Measurements from ENCODE around the gene EEF2K. TPM values are rescaled to one million over a fixed set of nuclear protein-coding genes. Genes with fewer than 3 reads are reported as not detected.
"Not testable (repeated sequence)": the region's sequence is repeated elsewhere in the genome, so short reads cannot be mapped to it uniquely, and the experiment has no call there.

The EEF2K gene
- total and polyA plus RNA-seq, 2 donors from 2014 or later, result 2.8 to 28.1 TPM

- peaks cover 0 to 12% (median 5%) of the 10 kb centered on the region in 3 donors for H3K4me1 ChIP-seq (ENCODE audit: control insufficient read depth in 2 of 3, insufficient read depth in 2 of 3, low read depth in 1 of 3, low read length in 3 of 3)
- TF ChIP-seq CTCF (IDR thresholded peaks at IDR 0.05; ENCODE audit: borderline replicate concordance, extremely low read depth, insufficient read depth), result peak; percentile 54
- peaks cover 0 to 20% (median 5%) of the 10 kb centered on the region in 3 donors for H3K36me3 ChIP-seq (ENCODE audit: control insufficient read depth in 2 of 3, insufficient read depth in 3 of 3, low read length in 3 of 3)
- intact Hi-C loops (cut with DNase I), result no loop called here
- no peak overlapping the region for H3K4me3 ChIP-seq (ENCODE audit: low read length in 3 of 3)
- H3K9ac ChIP-seq (ENCODE audit: low read length in 3 of 3), result no peak overlapping the region
- FAIRE-seq (no peak), DNase-seq (no peak)
- H3K9me3 ChIP-seq (ENCODE audit: control insufficient read depth in 2 of 3, insufficient read depth in 1 of 3, low read length in 3 of 3), result no peaks in the 10 kb centered on the region
- H3K27ac ChIP-seq (ENCODE audit: low read depth in 2 of 2, low read length in 2 of 2), result no peak overlapping the region
- no peaks in the 10 kb centered on the region for H3K27me3 ChIP-seq (ENCODE audit: control insufficient read depth, insufficient read depth, low read length)
Observed at GRCh38 chr16:22300427-22301071, 94.5 kb downstream of the EEF2K start.

DNA sequence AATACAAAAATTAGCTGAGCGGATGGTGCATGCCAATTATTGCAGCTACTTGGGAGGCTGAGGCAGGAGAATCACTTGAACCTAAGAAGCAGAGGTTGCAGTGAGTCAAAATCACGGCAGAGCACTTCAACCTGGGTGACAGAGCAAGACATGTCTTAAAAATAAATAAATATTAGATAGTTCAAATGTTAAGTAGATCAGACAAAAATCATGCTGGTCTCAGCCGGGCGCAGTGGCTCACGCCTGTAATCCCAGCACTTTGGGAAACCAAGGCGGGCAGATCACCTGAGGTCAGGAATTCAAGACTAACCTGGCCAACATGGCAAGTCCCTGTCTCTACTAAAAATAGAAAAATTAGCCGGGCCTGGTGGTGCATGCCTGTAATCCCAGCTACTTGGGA lies 95.3 kb downstream of the EEF2K start:
- H3K9ac ChIP-seq (ENCODE audit: low read length in 3 of 3); H3K27me3 ChIP-seq (ENCODE audit: control insufficient read depth, insufficient read depth, low read length); DNase-seq; H3K27ac ChIP-seq (ENCODE audit: low read depth in 2 of 2, low read length in 2 of 2); H3K9me3 ChIP-seq (ENCODE audit: control insufficient read depth in 2 of 3, insufficient read depth in 1 of 3, low read length in 3 of 3); H3K4me3 ChIP-seq (ENCODE audit: low read length in 3 of 3); intact Hi-C loops (cut with DNase I); FAIRE-seq: not testable (repeated sequence)
- Histone ChIP-seq H3K36me3 (ENCODE audit: control insufficient read depth in 2 of 3, insufficient read depth in 3 of 3, low read length in 3 of 3) (peaks cover 0 to 25% (median 5%) of the 10 kb centered on the region in 3 donors), H3K4me1 (ENCODE audit: control insufficient read depth in 2 of 3, insufficient read depth in 2 of 3, low read depth in 1 of 3, low read length in 3 of 3) (peaks cover 0 to 12% (median 5%) of the 10 kb centered on the region in 3 donors)

- no peak overlapping the region for H3K27ac ChIP-seq (ENCODE audit: low read depth in 2 of 2, low read length in 2 of 2)
- peak in 1 of 5 donors; percentile 51 for DNase-seq
- H3K4me3 ChIP-seq (ENCODE audit: low read length in 3 of 3), result no peak overlapping the region
- no peaks in the 10 kb centered on the region for H3K27me3 ChIP-seq (ENCODE audit: control insufficient read depth, insufficient read depth, low read length)
- H3K36me3 ChIP-seq (ENCODE audit: control insufficient read depth in 2 of 3, insufficient read depth in 3 of 3, low read length in 3 of 3), result peaks cover 0 to 38% (median 8%) of the 10 kb centered on the region in 3 donors
- no peak for TF ChIP-seq CTCF (IDR thresholded peaks at IDR 0.05; ENCODE audit: borderline replicate concordance, extremely low read depth, insufficient read depth)
- peaks cover 0 to 12% (median 5%) of the 10 kb centered on the region in 3 donors for H3K4me1 ChIP-seq (ENCODE audit: control insufficient read depth in 2 of 3, insufficient read depth in 2 of 3, low read depth in 1 of 3, low read length in 3 of 3)
- FAIRE-seq, result no peak
- H3K9ac ChIP-seq (ENCODE audit: low read length in 3 of 3), result no peak overlapping the region
- intact Hi-C loops (cut with DNase I), result no loop called here
- H3K9me3 ChIP-seq (ENCODE audit: control insufficient read depth in 2 of 3, insufficient read depth in 1 of 3, low read length in 3 of 3), result no peaks in the 10 kb centered on the region
Observed at GRCh38 chr16:22302776-22303363, 96.8 kb downstream of the EEF2K start.

DNA sequence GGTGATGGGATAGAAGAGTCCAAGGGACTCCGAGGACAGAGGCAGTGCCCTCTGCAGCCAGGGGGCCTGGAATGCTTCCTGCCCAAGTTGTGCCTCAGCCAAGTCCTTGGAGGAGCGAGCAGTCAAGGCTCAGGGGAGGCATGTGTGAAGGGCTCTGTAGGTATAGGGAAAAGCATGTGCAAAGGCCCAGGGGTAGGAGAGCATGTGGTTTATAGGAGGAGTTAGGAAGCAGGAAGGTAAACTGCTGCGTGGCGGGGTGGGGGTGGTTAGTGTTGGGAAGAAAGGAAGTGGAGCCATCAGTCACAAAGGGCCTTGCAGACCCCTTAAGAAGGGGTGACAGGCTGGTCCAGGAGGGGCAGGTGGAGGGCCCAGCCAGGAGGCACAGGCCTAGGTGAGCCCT lies 98.3 kb downstream of the EEF2K start:
- H3K9ac ChIP-seq (ENCODE audit: low read length in 3 of 3), result no peak overlapping the region
- no peaks in the 10 kb centered on the region for H3K9me3 ChIP-seq (ENCODE audit: control insufficient read depth in 2 of 3, insufficient read depth in 1 of 3, low read length in 3 of 3)
- peaks cover 0 to 49% (median 16%) of the 10 kb centered on the region in 3 donors for H3K36me3 ChIP-seq (ENCODE audit: control insufficient read depth in 2 of 3, insufficient read depth in 3 of 3, low read length in 3 of 3)
- no peaks in the 10 kb centered on the region for H3K27me3 ChIP-seq (ENCODE audit: control insufficient read depth, insufficient read depth, low read length)
- H3K4me3 ChIP-seq (ENCODE audit: low read length in 3 of 3), result no peak overlapping the region
- intact Hi-C loops (cut with DNase I), result no loop called here
- peaks cover 0 to 7% (median 2%) of the 10 kb centered on the region in 3 donors for H3K4me1 ChIP-seq (ENCODE audit: control insufficient read depth in 2 of 3, insufficient read depth in 2 of 3, low read depth in 1 of 3, low read length in 3 of 3)
- no peak overlapping the region for H3K27ac ChIP-seq (ENCODE audit: low read depth in 2 of 2, low read length in 2 of 2)
- DNase-seq, result peak in 1 of 5 donors; percentile 43
- FAIRE-seq, result no peak
- no peak for TF ChIP-seq CTCF (IDR thresholded peaks at IDR 0.05; ENCODE audit: borderline replicate concordance, extremely low read depth, insufficient read depth)

Data from kidney (tissue), 14 donors.